ENCODE measurements around the gene CCDC85A.

- TF ChIP-seq EZH2 (IDR thresholded peaks at IDR 0.05) (no peak), POLR2AphosphoS5 (IDR thresholded peaks at IDR 0.05; ENCODE audit: borderline replicate concordance, low read depth, low read length) (no peak), FOXP2 (optimal IDR thresholded peaks at IDR 0.05; ENCODE audit: control extremely low read depth, extremely low read length, insufficient read depth) (no peak)
Observed at GRCh38 chr2:56410140-56410539, 226.3 kb downstream of the CCDC85A start.
